K562 (cell line): Measurements from ENCODE around the gene SRPK1. TPM values are rescaled to one million over a fixed set of nuclear protein-coding genes. Genes with fewer than 3 reads are reported as not detected.

Experiments used
- ATAC-seq: fragments of 200-7000 bp; cut with Tn5 transposase; 3 replicates; pipeline ENCODE4 v1.9.1; 2020; ENCODE audit warnings: moderate library complexity
- BruUV-seq: library from RNA; stranded (reverse); fragments of 400-500 nt; replicated peaks from 2 replicates; lab custom pipeline; 2021; lab: Mats Ljungman, UMichigan
- CTCF ChIA-PET: fragments of 300-600 bp; formaldehyde crosslinking; extraction: SDS; loops from one replicate; lab custom pipeline; 2021; ENCODE audit warnings: low intra/inter-chr PET ratio; lab: Yijun Ruan, JAX
- POLR2A ChIA-PET: fragments of 300-600, 350-650 bp; sonication (Branson Sonifier 250); formaldehyde crosslinking; extraction: SDS; loops from one replicate; lab custom pipeline; 2021; ENCODE audit warnings: antibody characterized with exemption, inconsistent platforms; lab: Yijun Ruan, JAX
- DNase-seq, 4 experiments: peaks; one replicate each; pipeline versions ENCODE4 v3.0.0 to v3.0.0-alpha.2; 2011 to 2018; ENCODE audit warnings: low spot score in 3 of 4, mixed read lengths in 3 of 4; ENCODE audit errors: extremely low read depth in 1 of 4
- FAIRE-seq: peaks from 2 replicates; lab custom pipeline; 2011; peaks lifted over from hg19 to GRCh38; lab: Jason Lieb, UNC
- H2AFZ ChIP-seq: 2 replicates; pipeline ENCODE4 v1.6.0; 2011; ENCODE audit warnings: low read depth, low read length, control low read depth, inconsistent platforms
- H3K27ac ChIP-seq: fragments of 200-600 bp; 3 replicates; pipeline ENCODE4 v1.8.0; 2011; ENCODE audit warnings: low read depth, mild to moderate bottlenecking, control low read depth, inconsistent platforms, low read length, moderate library complexity, mixed read lengths; ENCODE audit errors: extremely low read depth
- H3K27me3 ChIP-seq, 2 experiments: fragments of 300-600 bp in 1 of 2; 2 replicates in 1 of 2; 3 replicates in 1 of 2; pipeline versions ENCODE4 v1.6.0 to v1.8.0; 2011; ENCODE audit warnings: inconsistent platforms in 2 of 2, low read length in 2 of 2, mild to moderate bottlenecking in 1 of 2, mixed read lengths in 1 of 2, moderate library complexity in 1 of 2; ENCODE audit not compliant: control insufficient read depth in 2 of 2, insufficient read depth in 2 of 2
- H3K36me3 ChIP-seq: fragments of 300-600 bp; 3 replicates; pipeline ENCODE4 v1.8.0; 2011; ENCODE audit warnings: mild to moderate bottlenecking, low read length, inconsistent platforms; ENCODE audit not compliant: control insufficient read depth, insufficient read depth
- H3K4me1 ChIP-seq, 2 experiments: fragments of 200-600 bp in 1 of 2; replicated peaks in 1 of 2; 2 replicates in 1 of 2; 3 replicates in 1 of 2; pipeline versions ENCODE4 v1.5.1 to v1.8.0; 2011; ENCODE audit warnings: inconsistent platforms in 2 of 2, low read length in 2 of 2, mild to moderate bottlenecking in 1 of 2, mixed read lengths in 1 of 2, moderate library complexity in 1 of 2; ENCODE audit not compliant: control insufficient read depth in 2 of 2, insufficient read depth in 2 of 2
- H3K4me2 ChIP-seq: 2 replicates; pipeline ENCODE4 v1.6.1; 2011; ENCODE audit warnings: low read length, control low read depth, inconsistent platforms, mixed read lengths; ENCODE audit not compliant: insufficient read depth
- H3K4me3 ChIP-seq: fragments of 200-600 bp; sonication (generic), shearing (Covaris generic); 2 replicates; pipeline ENCODE4 v1.5.1; 2016; ENCODE audit warnings: control low read depth, inconsistent platforms
- H3K79me2 ChIP-seq: fragments of 200-600 bp; 3 replicates; pipeline ENCODE4 v1.8.0; 2011; ENCODE audit warnings: low read length, inconsistent platforms; ENCODE audit not compliant: control insufficient read depth, insufficient read depth
- H3K9ac ChIP-seq, 2 experiments: 2 replicates each; pipeline versions ENCODE4 v1.6.0 to v1.6.1; 2011; ENCODE audit warnings: low read depth in 2 of 2, low read length in 2 of 2, control low read depth in 1 of 2, inconsistent platforms in 1 of 2, mild to moderate bottlenecking in 1 of 2, mixed read lengths in 1 of 2; ENCODE audit not compliant: insufficient read depth in 1 of 2
- H3K9me1 ChIP-seq: one replicate; pipeline ENCODE4 v1.6.0; 2011; ENCODE audit warnings: inconsistent platforms, mild to moderate bottlenecking, low read length, moderate library complexity; ENCODE audit not compliant: control insufficient read depth, insufficient read depth
- H3K9me3 ChIP-seq: replicated peaks from 2 replicates; pipeline ENCODE4 v1.5.1; 2011; ENCODE audit warnings: low read depth, low read length, inconsistent platforms; ENCODE audit not compliant: control insufficient read depth, insufficient read depth
- H4K20me1 ChIP-seq: replicated peaks from 2 replicates; pipeline ENCODE4 v1.6.1; 2011; ENCODE audit warnings: low read length, inconsistent platforms, mixed read lengths; ENCODE audit not compliant: control insufficient read depth, insufficient read depth
- FOSL1 ChIP-seq: fragments of 200-800 bp; sonication (Bioruptor generic); conservative IDR thresholded peaks from 2 replicates; pipeline ENCODE4 v1.6.1; 2016; ENCODE audit warnings: missing genetic modification characterization, missing compliant biosample characterization
- MTA2 ChIP-seq: fragments of 450-650 bp; IDR thresholded peaks from 2 replicates; pipeline ENCODE4 v1.6.1; 2016; ENCODE audit warnings: low read depth
- NCOA2 ChIP-seq, 2 experiments: fragments of 450-650 bp; IDR thresholded peaks; 2 replicates each; pipeline ENCODE4 v1.6.1; 2018; ENCODE audit warnings: mild to moderate bottlenecking in 2 of 2, moderate library complexity in 1 of 2; ENCODE audit not compliant: partially characterized antibody in 2 of 2
- ZNF212 ChIP-seq: fragments of 450-650 bp; formaldehyde crosslinking; IDR thresholded peaks from 2 replicates; pipeline ENCODE4 v1.4.0; 2020; ENCODE audit warnings: mild to moderate bottlenecking
- WGBS: fragments of 100-300 bp; shearing (Covaris generic); methylation state at CpG from one replicate; pipeline ENCODE4 v1.1.6; 2016; ENCODE audit warnings: low coverage, mixed read lengths; ENCODE audit not compliant: insufficient coverage; ENCODE audit errors: missing lambda C conversion rate; 5-methylcytosine and 5-hydroxymethylcytosine counted together
- in situ Hi-C: fragments of 300-500 bp; cut with MboI; formaldehyde crosslinking; loops from 4 replicates; pipeline ENCODE4 v1.15.0; 2018; ENCODE audit warnings: inconsistent platforms, mixed read lengths
- intact Hi-C: fragments of 100-400 bp; cut with micrococcal nuclease; formaldehyde crosslinking; loops from 2 replicates; pipeline ENCODE4 v1.14.2; 2022
- polyA plus RNA-seq, 8 experiments: library from polyadenylated mRNA; depleted of rRNA in 4 of 8; stranded (reverse) in 5 of 8; unstranded in 3 of 8; fragments of >200 nt; fragmentation: Nextera tagmentation in 2 of 8; fragmentation: Illumina TruSeq in 1 of 8; extraction: Ambion mirVana in 2 of 8; extraction: Trizol in 1 of 8; gene quantifications; 2 replicates each; pipeline versions ENCODE4 v1.2.1 to v1.2.3, GENCODE V29; 2011 to 2014; ENCODE audit warnings: inconsistent platforms in 1 of 8, missing spikeins in 1 of 8
- total RNA-seq, 7 experiments: library from RNA; depleted of rRNA in 6 of 7; stranded (reverse); fragments of >200 nt in 6 of 7; fragmentation: Illumina TruSeq in 2 of 7; extraction: Trizol in 2 of 7; gene quantifications; 2 replicates each; pipeline versions ENCODE4 v1.2.1 to v1.2.3, GENCODE V29; 2011 to 2021; ENCODE audit warnings: low replicate concordance in 1 of 7
- TF ChIP-seq, protein P1 (sequence below): fragments of 250-450 bp; sonication (Bioruptor Pico); IDR thresholded peaks from 2 replicates; pipeline ENCODE4 v1.6.1; 2021; ENCODE audit warnings: mild to moderate bottlenecking
- TF ChIP-seq, protein P2 (sequence below): fragments of 200-800 bp; sonication (Bioruptor generic); IDR thresholded peaks from 2 replicates; pipeline ENCODE4 v1.6.1; 2016; ENCODE audit warnings: missing genetic modification characterization, missing compliant biosample characterization

The SRPK1 gene
- total and polyA plus RNA-seq, 9 of the 15 experiments (the other 6 are each of a cell fraction or from before 2014, with no cell fraction given) = 99.6 to 185 (median 159) TPM

DNA sequence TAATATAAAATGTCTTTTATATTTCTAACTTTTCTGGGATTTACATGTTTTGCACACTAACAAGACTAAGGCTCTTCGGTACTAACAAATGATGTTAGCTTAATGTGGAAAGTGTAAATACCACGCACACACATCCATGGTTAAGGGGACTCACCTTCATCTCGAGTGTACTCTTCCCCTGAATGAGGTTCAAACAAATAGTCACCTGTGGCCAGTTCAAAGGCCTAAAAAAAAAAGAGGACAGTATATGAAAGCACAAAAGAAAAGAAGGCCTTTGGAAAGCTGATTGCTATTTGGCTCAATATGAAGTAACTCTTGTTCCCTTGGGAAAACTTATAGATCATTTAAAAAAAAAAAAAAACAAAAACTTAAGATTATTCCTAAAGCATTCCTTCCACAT lies 78.5 kb downstream of the SRPK1 start:
- no peaks in the 10 kb centered on the region for H3K27me3 ChIP-seq
- 86% methylated on average over 3 of the region's 3 CpGs for WGBS
- intact Hi-C loops = no loop called here
- ChIA-PET POLR2A (no interaction called here), CTCF (no interaction called here)
- peaks cover 91% of the 10 kb centered on the region for H3K36me3 ChIP-seq
- no peak for FAIRE-seq
- H3K4me3 ChIP-seq = no peak overlapping the region
- no peak overlapping the region for H3K27ac ChIP-seq
- BruUV-seq = no TSS peak
- no peaks in the 10 kb centered on the region for H4K20me1 ChIP-seq
- H3K9me1 ChIP-seq = no peaks in the 10 kb centered on the region
- no peaks in the 10 kb centered on the region; the same call in 2 of the 3 replicates for H3K79me2 ChIP-seq
- H3K9ac ChIP-seq = no peak overlapping the region
- no peak for ATAC-seq
- TF ChIP-seq, protein P1, sequence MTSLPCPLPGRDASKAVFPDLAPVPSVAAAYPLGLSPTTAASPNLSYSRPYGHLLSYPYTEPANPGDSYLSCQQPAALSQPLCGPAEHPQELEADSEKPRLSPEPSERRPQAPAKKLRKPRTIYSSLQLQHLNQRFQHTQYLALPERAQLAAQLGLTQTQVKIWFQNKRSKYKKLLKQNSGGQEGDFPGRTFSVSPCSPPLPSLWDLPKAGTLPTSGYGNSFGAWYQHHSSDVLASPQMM (CRISPR knock-in tag) = no peak
- TF ChIP-seq NCOA2 (IDR thresholded peaks at IDR 0.05; ENCODE audit: partially characterized antibody in 2 of 2) (no peak), MTA2 (no peak), ZNF212 (CRISPR knock-in tag) (no peak), FOSL1 (no peak)
- TF ChIP-seq, protein P2, sequence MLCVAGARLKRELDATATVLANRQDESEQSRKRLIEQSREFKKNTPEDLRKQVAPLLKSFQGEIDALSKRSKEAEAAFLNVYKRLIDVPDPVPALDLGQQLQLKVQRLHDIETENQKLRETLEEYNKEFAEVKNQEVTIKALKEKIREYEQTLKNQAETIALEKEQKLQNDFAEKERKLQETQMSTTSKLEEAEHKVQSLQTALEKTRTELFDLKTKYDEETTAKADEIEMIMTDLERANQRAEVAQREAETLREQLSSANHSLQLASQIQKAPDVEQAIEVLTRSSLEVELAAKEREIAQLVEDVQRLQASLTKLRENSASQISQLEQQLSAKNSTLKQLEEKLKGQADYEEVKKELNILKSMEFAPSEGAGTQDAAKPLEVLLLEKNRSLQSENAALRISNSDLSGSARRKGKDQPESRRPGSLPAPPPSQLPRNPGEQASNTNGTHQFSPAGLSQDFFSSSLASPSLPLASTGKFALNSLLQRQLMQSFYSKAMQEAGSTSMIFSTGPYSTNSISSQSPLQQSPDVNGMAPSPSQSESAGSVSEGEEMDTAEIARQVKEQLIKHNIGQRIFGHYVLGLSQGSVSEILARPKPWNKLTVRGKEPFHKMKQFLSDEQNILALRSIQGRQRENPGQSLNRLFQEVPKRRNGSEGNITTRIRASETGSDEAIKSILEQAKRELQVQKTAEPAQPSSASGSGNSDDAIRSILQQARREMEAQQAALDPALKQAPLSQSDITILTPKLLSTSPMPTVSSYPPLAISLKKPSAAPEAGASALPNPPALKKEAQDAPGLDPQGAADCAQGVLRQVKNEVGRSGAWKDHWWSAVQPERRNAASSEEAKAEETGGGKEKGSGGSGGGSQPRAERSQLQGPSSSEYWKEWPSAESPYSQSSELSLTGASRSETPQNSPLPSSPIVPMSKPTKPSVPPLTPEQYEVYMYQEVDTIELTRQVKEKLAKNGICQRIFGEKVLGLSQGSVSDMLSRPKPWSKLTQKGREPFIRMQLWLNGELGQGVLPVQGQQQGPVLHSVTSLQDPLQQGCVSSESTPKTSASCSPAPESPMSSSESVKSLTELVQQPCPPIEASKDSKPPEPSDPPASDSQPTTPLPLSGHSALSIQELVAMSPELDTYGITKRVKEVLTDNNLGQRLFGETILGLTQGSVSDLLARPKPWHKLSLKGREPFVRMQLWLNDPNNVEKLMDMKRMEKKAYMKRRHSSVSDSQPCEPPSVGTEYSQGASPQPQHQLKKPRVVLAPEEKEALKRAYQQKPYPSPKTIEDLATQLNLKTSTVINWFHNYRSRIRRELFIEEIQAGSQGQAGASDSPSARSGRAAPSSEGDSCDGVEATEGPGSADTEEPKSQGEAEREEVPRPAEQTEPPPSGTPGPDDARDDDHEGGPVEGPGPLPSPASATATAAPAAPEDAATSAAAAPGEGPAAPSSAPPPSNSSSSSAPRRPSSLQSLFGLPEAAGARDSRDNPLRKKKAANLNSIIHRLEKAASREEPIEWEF (CRISPR knock-in tag) = no peak
- no peaks in the 10 kb centered on the region for H3K9me3 ChIP-seq
- no peaks in the 10 kb centered on the region for H3K4me1 ChIP-seq
- in situ Hi-C loops = no loop called here
- no peak overlapping the region for H2AFZ ChIP-seq
- no peak for DNase-seq
- H3K4me2 ChIP-seq = no peak overlapping the region
